Lower lobe of right lung (tissue), 2 donors: ENCODE measurements around the gene SOX9. TPM values are rescaled to one million over a fixed set of nuclear protein-coding genes. Genes with fewer than 3 reads are reported as not detected.

ENCODE experiments used
- ATAC-seq, 2 donors: fragments of 200-7000 bp; cut with Tn5 transposase; one replicate each; pipeline ENCODE4 v1.9.1; 2020 to 2022; ENCODE audit warnings: mild to moderate bottlenecking in 2 of 2, moderate library complexity in 2 of 2
- DNase-seq: peaks from one replicate; pipeline ENCODE4 v3.0.0-alpha.2; 2020
- H3K27ac ChIP-seq: fragments of 200-600 bp; one replicate; pipeline ENCODE4 v1.8.0; 2022
- H3K27me3 ChIP-seq: fragments of 200-600 bp; one replicate; pipeline ENCODE4 v1.8.0; 2022; ENCODE audit warnings: low read depth
- H3K36me3 ChIP-seq: fragments of 200-600 bp; one replicate; pipeline ENCODE4 v1.8.0; 2022; ENCODE audit warnings: mild to moderate bottlenecking
- H3K4me1 ChIP-seq: fragments of 200-600 bp; one replicate; pipeline ENCODE4 v1.8.0; 2022
- H3K4me3 ChIP-seq: fragments of 200-600 bp; one replicate; pipeline ENCODE4 v1.8.0; 2022; ENCODE audit warnings: mild to moderate bottlenecking
- H3K9me3 ChIP-seq: fragments of 200-600 bp; one replicate; pipeline ENCODE4 v1.8.0; 2022
- CTCF ChIP-seq: fragments of 200-600 bp; IDR thresholded peaks from one replicate; pipeline ENCODE4 v1.8.0; 2022; ENCODE audit warnings: antibody characterized with exemption, mild to moderate bottlenecking
- intact Hi-C: fragments of 100-400 bp; cut with DNase I; formaldehyde crosslinking; loops from one replicate; pipeline ENCODE4 v1.11.0; 2022
- total RNA-seq: library from RNA; stranded (reverse); fragmentation: NEBNext Ultra II Directional; extraction: Animal tissue kit (Norgen Biotek cat#: 25700); gene quantifications from one replicate; pipeline ENCODE4 v1.2.1, GENCODE V29; 2021
- donor health status: DM: no; HTN: yes; CAD: no; lungs with severe emphysema.

SOX9 gene
- total RNA-seq, 1 donor from 2014 or later = 4.3 TPM

GRCh38 chr17:72165192-72165866 is 44.5 kb downstream of the SOX9 start:
- Histone ChIP-seq H3K27ac (no peak overlapping the region), H3K9me3 (no peaks in the 10 kb centered on the region), H3K36me3 (no peaks in the 10 kb centered on the region), H3K27me3 (no peaks in the 10 kb centered on the region), H3K4me1 (no peaks in the 10 kb centered on the region), H3K4me3 (no peak overlapping the region)
- intact Hi-C loops = no loop called here
- no peak for TF ChIP-seq CTCF
- ATAC-seq = no peak
- no peak for DNase-seq

- Histone ChIP-seq H3K36me3 (no peaks in the 10 kb centered on the region), H3K4me3 (no peak overlapping the region), H3K9me3 (no peaks in the 10 kb centered on the region), H3K27ac (no peak overlapping the region), H3K27me3 (no peaks in the 10 kb centered on the region), H3K4me1 (no peaks in the 10 kb centered on the region)
- no peak for TF ChIP-seq CTCF
- ATAC-seq = no peak
- DNase-seq = no peak
- intact Hi-C loops = no loop called here
Observed at GRCh38 chr17:72165867-72166439, 45.1 kb downstream of the SOX9 start.

- no peak overlapping the region for H3K4me3 ChIP-seq
- intact Hi-C loops = no loop called here
- DNase-seq (no peak), ATAC-seq (no peak)
- H3K9me3 ChIP-seq = no peaks in the 10 kb centered on the region
- H3K27ac ChIP-seq = no peak overlapping the region
- no peaks in the 10 kb centered on the region for H3K36me3 ChIP-seq
- no peaks in the 10 kb centered on the region for H3K4me1 ChIP-seq
- no peaks in the 10 kb centered on the region for H3K27me3 ChIP-seq
- no peak for TF ChIP-seq CTCF
Observed at GRCh38 chr17:72167593-72167992, 46.8 kb downstream of the SOX9 start.

- H3K4me3 ChIP-seq = no peak overlapping the region
- H3K27me3 ChIP-seq = no peaks in the 10 kb centered on the region
- H3K4me1 ChIP-seq = no peaks in the 10 kb centered on the region
- ATAC-seq (no peak), DNase-seq (no peak)
- no peaks in the 10 kb centered on the region for H3K9me3 ChIP-seq
- H3K36me3 ChIP-seq = no peaks in the 10 kb centered on the region
- TF ChIP-seq CTCF = no peak
- intact Hi-C loops = no loop called here
- no peak overlapping the region for H3K27ac ChIP-seq
Observed at GRCh38 chr17:72169823-72170222, 49.0 kb downstream of the SOX9 start.

GRCh38 chr17:72171703-72172667 is 51.2 kb downstream of the SOX9 start:
- H3K4me3 ChIP-seq = no peak overlapping the region
- intact Hi-C loops = no loop called here
- ATAC-seq (no peak), DNase-seq (no peak)
- no peaks in the 10 kb centered on the region for H3K36me3 ChIP-seq
- no peak overlapping the region for H3K27ac ChIP-seq
- TF ChIP-seq CTCF = no peak
- no peaks in the 10 kb centered on the region for H3K9me3 ChIP-seq
- no peaks in the 10 kb centered on the region for H3K27me3 ChIP-seq
- no peaks in the 10 kb centered on the region for H3K4me1 ChIP-seq
